GM23248 (cell line): ENCODE results near the gene RNF175. TPM values are rescaled to one million over a fixed set of nuclear protein-coding genes. Genes with fewer than 3 reads are reported as not detected.

Experiments used
- DNase-seq: peaks from one replicate; pipeline ENCODE4 v3.0.0-alpha.2; 2015
- H2AFZ ChIP-seq: fragments of 200-600 bp; sonication (generic); 2 replicates; pipeline ENCODE4 v1.6.1; 2016; ENCODE audit warnings: antibody characterized with exemption
- H3F3A ChIP-seq: fragments of 200-600 bp; sonication (generic); 2 replicates; pipeline ENCODE4 v1.6.1; 2016; ENCODE audit warnings: mild to moderate bottlenecking, antibody characterized with exemption, mixed run types; ENCODE audit not compliant: insufficient read depth
- H3K27ac ChIP-seq: fragments of 200-600 bp; sonication (generic); 2 replicates; pipeline ENCODE4 v1.5.1; 2016; ENCODE audit warnings: mild to moderate bottlenecking
- H3K27me3 ChIP-seq: fragments of 200-600 bp; sonication (generic); replicated peaks from 2 replicates; pipeline ENCODE4 v1.6.1; 2016; ENCODE audit warnings: mild to moderate bottlenecking; ENCODE audit not compliant: insufficient read depth
- H3K36me3 ChIP-seq: fragments of 200-600 bp; sonication (generic); 2 replicates; pipeline ENCODE4 v1.6.1; 2016; ENCODE audit warnings: low read depth, mild to moderate bottlenecking
- H3K4me1 ChIP-seq: fragments of 200-600 bp; sonication (generic); 2 replicates; pipeline ENCODE4 v1.6.1; 2016; ENCODE audit warnings: mild to moderate bottlenecking; ENCODE audit not compliant: insufficient read depth
- H3K4me2 ChIP-seq: fragments of 200-600 bp; sonication (generic); one replicate; pipeline ENCODE4 v1.6.1; 2016; ENCODE audit warnings: mild to moderate bottlenecking; ENCODE audit not compliant: unreplicated experiment
- H3K4me3 ChIP-seq: fragments of 200-600 bp; sonication (generic); 2 replicates; pipeline ENCODE4 v1.5.1; 2016; ENCODE audit warnings: mild to moderate bottlenecking
- H3K79me2 ChIP-seq: fragments of 200-600 bp; sonication (generic); 2 replicates; pipeline ENCODE4 v1.6.1; 2016; ENCODE audit warnings: mild to moderate bottlenecking; ENCODE audit not compliant: insufficient read depth
- H3K9ac ChIP-seq: fragments of 200-600 bp; sonication (generic); 2 replicates; pipeline ENCODE4 v1.6.1; 2016; ENCODE audit warnings: mild to moderate bottlenecking
- H3K9me2 ChIP-seq: fragments of 200-600 bp; sonication (generic); 2 replicates; pipeline ENCODE4 v1.6.1; 2016; ENCODE audit warnings: mixed run types, mild to moderate bottlenecking, moderate library complexity; ENCODE audit not compliant: insufficient read depth
- H3K9me3 ChIP-seq: fragments of 200-600 bp; sonication (generic); one replicate; pipeline ENCODE4 v1.6.1; 2017; ENCODE audit warnings: low read depth
- H4K20me1 ChIP-seq: fragments of 200-600 bp; sonication (generic); 2 replicates; pipeline ENCODE4 v1.6.0; 2016; ENCODE audit not compliant: insufficient read depth
- EZH2 ChIP-seq: fragments of 200-600 bp; sonication (generic); IDR thresholded peaks from 2 replicates; pipeline ENCODE4 v1.6.1; 2018; ENCODE audit warnings: antibody characterized with exemption, mild to moderate bottlenecking; ENCODE audit not compliant: insufficient read depth, poor library complexity, severe bottlenecking
- EZH2phosphoT487 ChIP-seq: fragments of 200-600 bp; sonication (generic); IDR thresholded peaks from 2 replicates; pipeline ENCODE4 v1.6.1; 2018; ENCODE audit warnings: antibody characterized with exemption, moderate library complexity, mild to moderate bottlenecking, low read depth; ENCODE audit not compliant: insufficient read depth
- WGBS, 2 experiments: methylation state at CpG; one replicate each; pipeline ENCODE4 v1.1.6; 2015 to 2017; ENCODE audit warnings: low lambda C conversion rate in 2 of 2, low coverage in 1 of 2; ENCODE audit errors: missing lambda C conversion rate in 2 of 2; 5-methylcytosine and 5-hydroxymethylcytosine counted together
- in situ Hi-C: fragments of 300-500 bp; cut with MboI; formaldehyde crosslinking; loops from 2 replicates; pipeline ENCODE4 v1.15.0; 2020
- polyA plus RNA-seq: library from polyadenylated mRNA; unstranded; fragments of >200 nt; fragmentation: Nextera tagmentation; extraction: Ambion mirVana; gene quantifications from 2 replicates; pipeline ENCODE4 v1.2.1, GENCODE V29; 2016
- total RNA-seq: library from RNA; depleted of rRNA; stranded (reverse); fragments of >200 nt; shearing (Covaris generic); gene quantifications from 2 replicates; pipeline ENCODE4 v1.2.3, GENCODE V29; 2014

RNF175 gene
- total and polyA plus RNA-seq, 2 experiments from 2014 or later = not detected

- Histone ChIP-seq H3K79me2 (no peaks in the 10 kb centered on the region), H3K4me3 (no peak overlapping the region), H3K9me2 (no peaks in the 10 kb centered on the region), H2AFZ (no peak overlapping the region), H3K27me3 (peaks cover 19% of the 10 kb centered on the region; the same call in 1 of the 2 replicates), H4K20me1 (no peaks in the 10 kb centered on the region), H3K27ac (no peak overlapping the region), H3K36me3 (no peaks in the 10 kb centered on the region), H3F3A (no peaks in the 10 kb centered on the region), H3K4me2 (no peak overlapping the region), H3K4me1 (no peaks in the 10 kb centered on the region), H3K9me3 (no peaks in the 10 kb centered on the region), H3K9ac (no peak overlapping the region)
- in situ Hi-C loops = loop anchor here (25.0 kb wide), 1 partner anchor 434 kb away; the partner anchor contains the start of gene MND1
- TF ChIP-seq EZH2phosphoT487 = no peak
- TF ChIP-seq EZH2 = no peak
- DNase-seq = peak; percentile 43
These were observed 11.2 kb upstream of the RNF175 start for GRCh38 chr4:153771046-153771445.

DNA sequence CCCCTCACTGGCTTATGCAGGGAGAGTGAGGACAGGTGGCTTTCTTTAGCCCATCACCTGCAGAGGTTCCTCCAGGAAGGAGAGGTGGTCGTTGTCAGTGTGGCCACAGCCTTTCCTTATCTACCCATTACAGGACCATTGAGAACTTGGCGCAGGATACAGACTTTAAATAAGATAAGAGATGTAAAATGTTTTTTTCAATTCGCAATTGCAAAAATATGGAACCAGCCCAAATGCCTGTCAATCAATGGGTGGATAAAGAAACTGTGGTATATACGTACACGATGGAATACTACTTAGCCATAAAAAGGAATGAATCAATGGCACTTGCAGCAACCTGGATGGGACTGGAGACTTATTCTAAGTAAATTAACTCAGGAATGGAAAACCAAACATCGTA lies 6.9 kb upstream of the RNF175 start:
- no peak overlapping the region for H3K4me3 ChIP-seq
- TF ChIP-seq EZH2 (no peak), EZH2phosphoT487 (no peak)
- no peaks in the 10 kb centered on the region for H3K4me1 ChIP-seq
- H3K27ac ChIP-seq = no peak overlapping the region
- WGBS, 2 experiments = 59 to 66% methylated on average over 6 of the region's 6 CpGs
- H3K9me3 ChIP-seq = no peaks in the 10 kb centered on the region
- no peaks in the 10 kb centered on the region for H3F3A ChIP-seq
- no peak overlapping the region for H3K9ac ChIP-seq
- H4K20me1 ChIP-seq = no peaks in the 10 kb centered on the region
- H2AFZ ChIP-seq = no peak overlapping the region
- H3K79me2 ChIP-seq = no peaks in the 10 kb centered on the region
- H3K4me2 ChIP-seq = no peak overlapping the region
- in situ Hi-C loops = loop anchor here (25.0 kb wide), 1 partner anchor 429 kb away; the partner anchor contains the start of gene MND1
- H3K36me3 ChIP-seq = no peaks in the 10 kb centered on the region
- H3K9me2 ChIP-seq = no peaks in the 10 kb centered on the region
- peaks cover 18% of the 10 kb centered on the region for H3K27me3 ChIP-seq
- DNase-seq = no peak

DNA sequence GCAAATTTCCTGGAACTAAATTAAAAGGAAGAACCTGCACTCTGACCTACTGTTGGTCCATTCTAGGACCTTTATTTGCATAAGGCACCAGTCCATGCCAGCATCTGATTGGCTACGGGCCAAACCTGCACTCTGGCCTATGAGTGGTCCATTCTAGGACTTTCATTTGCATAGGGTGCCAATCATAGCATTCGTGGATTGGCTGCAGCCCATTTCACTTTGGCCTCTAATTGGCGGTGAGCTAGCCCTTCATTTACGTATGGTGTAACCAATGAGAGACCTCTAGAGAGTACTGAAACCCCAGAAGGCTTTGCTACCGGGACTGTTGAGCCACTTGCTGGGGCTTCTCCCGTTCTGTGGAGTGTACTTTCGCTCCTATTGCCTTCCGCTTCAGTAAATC lies 6.1 kb upstream of the RNF175 start:
- in situ Hi-C loops = loop anchor here (25.0 kb wide), 1 partner anchor 429 kb away; the partner anchor contains the start of gene MND1
- 63 to 64% methylated on average over 8 of the region's 8 CpGs for WGBS, 2 experiments

DNA sequence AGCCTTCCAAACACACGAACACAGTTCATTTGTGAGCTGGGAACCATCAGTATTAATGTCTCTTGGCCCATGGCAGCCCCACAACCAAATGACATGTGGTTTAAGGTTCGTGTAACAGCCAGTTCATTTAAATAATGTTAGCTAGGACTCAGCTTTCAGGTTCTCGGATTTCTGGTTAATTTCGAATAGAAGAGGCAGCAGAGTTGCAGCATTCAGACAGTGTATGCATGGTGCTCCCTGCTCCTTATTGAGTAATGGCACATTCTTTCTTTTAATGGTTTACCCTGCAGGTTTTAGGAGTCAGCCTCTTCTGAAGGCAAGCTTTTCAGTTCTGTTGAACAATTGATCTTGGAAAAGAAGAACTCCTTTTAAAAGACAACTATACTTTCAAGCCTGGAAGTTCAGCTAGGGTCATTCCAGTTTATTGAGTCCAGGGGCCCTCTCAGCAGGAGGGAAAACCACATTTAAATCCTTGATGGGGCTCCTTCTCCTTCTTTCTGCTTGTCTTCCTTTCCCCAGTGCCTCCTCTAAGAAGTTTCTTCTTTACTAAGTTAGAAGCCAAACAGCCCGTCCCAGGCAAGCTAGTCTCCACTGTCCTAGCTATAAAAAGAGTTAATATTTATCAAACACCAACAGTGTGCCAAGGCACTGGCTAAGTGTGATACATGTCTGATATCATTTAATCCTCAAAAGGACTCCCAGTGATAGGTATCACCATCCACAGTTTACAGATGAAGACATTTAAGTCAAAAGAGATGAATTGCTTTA lies 5.0 kb upstream of the RNF175 start:
- Histone ChIP-seq H3K79me2 (no peaks in the 10 kb centered on the region), H3K9me2 (no peaks in the 10 kb centered on the region), H3K9ac (no peak overlapping the region), H3K4me1 (no peaks in the 10 kb centered on the region), H2AFZ (no peak overlapping the region), H3K4me3 (no peak overlapping the region), H4K20me1 (no peaks in the 10 kb centered on the region), H3K9me3 (no peaks in the 10 kb centered on the region), H3K27me3 (peaks cover 33% of the 10 kb centered on the region), H3K36me3 (no peaks in the 10 kb centered on the region), H3K4me2 (no peak overlapping the region), H3K27ac (no peak overlapping the region), H3F3A (no peaks in the 10 kb centered on the region)
- DNase-seq = no peak
- whole genome bisulfite sequencing, 2 experiments = 41 to 49% methylated on average over 5 of the region's 5 CpGs
- in situ Hi-C loops = loop anchor here (25.0 kb wide), 1 partner anchor 427 kb away; the partner anchor contains the start of gene MND1
- TF ChIP-seq EZH2phosphoT487 = no peak
- TF ChIP-seq EZH2 = no peak

More for the DNA sequence above, 6.1 kb upstream of the RNF175 start:
- H4K20me1 ChIP-seq = no peaks in the 10 kb centered on the region
- H3K9me3 ChIP-seq = no peaks in the 10 kb centered on the region
- H3K9me2 ChIP-seq = no peaks in the 10 kb centered on the region
- no peak overlapping the region for H3K4me3 ChIP-seq
- H3K4me1 ChIP-seq = no peaks in the 10 kb centered on the region
- no peaks in the 10 kb centered on the region for H3F3A ChIP-seq
- no peak for DNase-seq
- H3K36me3 ChIP-seq = no peaks in the 10 kb centered on the region
- no peak overlapping the region for H3K27ac ChIP-seq
- H3K79me2 ChIP-seq = no peaks in the 10 kb centered on the region
- H3K4me2 ChIP-seq = no peak overlapping the region
- TF ChIP-seq EZH2phosphoT487 (no peak), EZH2 (no peak)
- peaks cover 26% of the 10 kb centered on the region for H3K27me3 ChIP-seq
- H3K9ac ChIP-seq = no peak overlapping the region
- no peak overlapping the region for H2AFZ ChIP-seq
